H1 (cell line): ENCODE data around the gene UIMC1. TPM values are rescaled to one million over a fixed set of nuclear protein-coding genes. Genes with fewer than 3 reads are reported as not detected.

Experiments
- CTCF ChIA-PET: fragments of 300-600 bp; sonication (Branson Sonifier 250); formaldehyde crosslinking; loops from one replicate; lab custom pipeline; 2021; ENCODE audit not compliant: partially characterized antibody; lab: Charles Lee
- POLR2A ChIA-PET: fragments of 300-600 bp; sonication (Branson Sonifier 250); formaldehyde crosslinking; loops from one replicate; lab custom pipeline; 2021; ENCODE audit warnings: inconsistent platforms; ENCODE audit not compliant: partially characterized antibody; lab: Charles Lee
- DNase-seq, 2 experiments: peaks; one replicate each; pipeline versions ENCODE4 v3.0.0 to v3.0.0-alpha.2; 2010 to 2022; ENCODE audit warnings: low spot score in 2 of 2, low read depth in 1 of 2, mixed read lengths in 1 of 2
- FAIRE-seq: peaks from 2 replicates; lab custom pipeline; 2011; peaks lifted over from hg19 to GRCh38; lab: Jason Lieb, UNC
- H2AFZ ChIP-seq: 2 replicates; pipeline ENCODE4 v1.8.1; 2012; ENCODE audit warnings: low read length, inconsistent platforms
- H2AK5ac ChIP-seq: 2 replicates; pipeline ENCODE4 v1.6.1; 2013; ENCODE audit warnings: low read depth, low read length
- H2BK120ac ChIP-seq: replicated peaks from 2 replicates; pipeline ENCODE3; 2013; ENCODE audit warnings: low read depth, low read length, inconsistent platforms
- H2BK12ac ChIP-seq: 2 replicates; pipeline ENCODE4 v1.6.1; 2013; ENCODE audit warnings: low read depth, low read length
- H2BK15ac ChIP-seq: 2 replicates; pipeline ENCODE4 v1.6.1; 2013; ENCODE audit warnings: low read length
- H2BK20ac ChIP-seq: 2 replicates; pipeline ENCODE4 v1.6.1; 2013; ENCODE audit warnings: low read length
- H2BK5ac ChIP-seq: 2 replicates; pipeline ENCODE4 v1.6.1; 2013; ENCODE audit warnings: low read depth, low read length
- H3K14ac ChIP-seq: 2 replicates; pipeline ENCODE4 v1.6.1; 2013; ENCODE audit warnings: inconsistent platforms; ENCODE audit not compliant: insufficient read length
- H3K18ac ChIP-seq: 2 replicates; pipeline ENCODE4 v1.6.1; 2013; ENCODE audit warnings: low read length; ENCODE audit errors: extremely low read depth
- H3K23ac ChIP-seq: 2 replicates; pipeline ENCODE4 v1.6.1; 2013; ENCODE audit warnings: inconsistent platforms; ENCODE audit not compliant: insufficient read length
- H3K23me2 ChIP-seq: 2 replicates; pipeline ENCODE4 v1.6.1; 2013; ENCODE audit warnings: low read depth, low read length
- H3K27ac ChIP-seq: 2 replicates; pipeline ENCODE4 v1.6.1; 2011; ENCODE audit warnings: low read depth, low read length, inconsistent platforms
- H3K27me3 ChIP-seq, 4 experiments: replicated peaks in 1 of 4; 1 replicate in 1 of 4; 2 replicates in 3 of 4; pipeline versions ENCODE4 v1.6.1 to v1.8.1; 2011 to 2013; ENCODE audit warnings: low read length in 3 of 4, mild to moderate bottlenecking in 3 of 4, inconsistent platforms in 2 of 4, mixed read lengths in 2 of 4, moderate library complexity in 1 of 4; ENCODE audit not compliant: control insufficient read depth in 3 of 4, insufficient read depth in 3 of 4; ENCODE audit errors: extremely low read depth in 1 of 4
- H3K36me3 ChIP-seq, 4 experiments: 2 replicates each; pipeline versions ENCODE4 v1.6.1 to v1.8.1; 2011 to 2013; ENCODE audit warnings: mild to moderate bottlenecking in 4 of 4, low read length in 3 of 4, moderate library complexity in 2 of 4, control low read depth in 1 of 4, inconsistent platforms in 1 of 4; ENCODE audit not compliant: insufficient read depth in 4 of 4, control insufficient read depth in 2 of 4
- H3K4ac ChIP-seq: replicated peaks from 2 replicates; pipeline ENCODE3; 2013; ENCODE audit warnings: low read length, low read depth, mixed read lengths, inconsistent platforms; ENCODE audit not compliant: insufficient read length
- H3K4me1 ChIP-seq, 4 experiments: replicated peaks in 1 of 4; 1 replicate in 1 of 4; 2 replicates in 3 of 4; pipeline versions ENCODE4 v1.6.1 to v1.8.1; 2011 to 2013; ENCODE audit warnings: low read length in 3 of 4, inconsistent platforms in 2 of 4, mixed read lengths in 1 of 4; ENCODE audit not compliant: insufficient read depth in 4 of 4, control insufficient read depth in 3 of 4
- H3K4me2 ChIP-seq, 2 experiments: 2 replicates each; pipeline versions ENCODE4 v1.6.1 to v1.8.1; 2011 to 2013; ENCODE audit warnings: low read depth in 2 of 2, low read length in 2 of 2, control low read depth in 1 of 2, inconsistent platforms in 1 of 2, mild to moderate bottlenecking in 1 of 2; ENCODE audit not compliant: insufficient read depth in 1 of 2
- H3K4me3 ChIP-seq, 4 experiments: fragments of 200-600, 300-600 bp in 1 of 4; sonication (generic), shearing (Covaris generic), sonication (Bioruptor Twin) in 1 of 4; 2 replicates each; pipeline versions ENCODE4 v1.5.1 to v1.8.1; 2011 to 2016; ENCODE audit warnings: low read length in 4 of 4, low read depth in 3 of 4, control low read depth in 2 of 4, inconsistent platforms in 2 of 4, mild to moderate bottlenecking in 2 of 4, mixed read lengths in 1 of 4, moderate library complexity in 1 of 4; ENCODE audit not compliant: insufficient read depth in 2 of 4; ENCODE audit errors: extremely low read depth in 1 of 4
- H3K56ac ChIP-seq: replicated peaks from 2 replicates; pipeline ENCODE3; 2013; ENCODE audit warnings: low read depth, mild to moderate bottlenecking, mixed read lengths, low read length, inconsistent platforms; ENCODE audit not compliant: insufficient read length
- H3K79me1 ChIP-seq: 2 replicates; pipeline ENCODE4 v1.6.1; 2013; ENCODE audit warnings: low read depth, low read length, control low read depth
- H3K79me2 ChIP-seq, 2 experiments: 2 replicates each; pipeline versions ENCODE4 v1.6.1 to v1.8.1; 2012 to 2013; ENCODE audit warnings: low read length in 2 of 2, mild to moderate bottlenecking in 2 of 2, inconsistent platforms in 1 of 2; ENCODE audit not compliant: insufficient read depth in 2 of 2, control insufficient read depth in 1 of 2
- H3K9ac ChIP-seq, 4 experiments: replicated peaks in 1 of 4; 1 replicate in 1 of 4; 2 replicates in 3 of 4; pipeline versions ENCODE4 v1.6.1 to v1.8.1; 2011 to 2013; ENCODE audit warnings: low read depth in 3 of 4, low read length in 3 of 4, control low read depth in 2 of 4, mild to moderate bottlenecking in 2 of 4, moderate library complexity in 2 of 4, inconsistent platforms in 1 of 4; ENCODE audit errors: extremely low read depth in 1 of 4
- H3K9me3 ChIP-seq, 2 experiments: 2 replicates each; pipeline versions ENCODE4 v1.6.1 to v1.8.1; 2012 to 2013; ENCODE audit warnings: mild to moderate bottlenecking in 2 of 2, moderate library complexity in 2 of 2, control low read depth in 1 of 2, inconsistent platforms in 1 of 2, low read depth in 1 of 2, low read length in 1 of 2, mixed read lengths in 1 of 2; ENCODE audit not compliant: insufficient read depth in 2 of 2
- H4K20me1 ChIP-seq, 2 experiments: replicated peaks in 1 of 2; 2 replicates each; pipeline versions ENCODE3 to v1.8.1; 2011 to 2013; ENCODE audit warnings: inconsistent platforms in 2 of 2, low read length in 2 of 2, mild to moderate bottlenecking in 1 of 2; ENCODE audit not compliant: insufficient read depth in 2 of 2, control insufficient read depth in 1 of 2
- H4K5ac ChIP-seq: 2 replicates; pipeline ENCODE4 v1.6.1; 2013; ENCODE audit warnings: low read length, low read depth, mixed read lengths, inconsistent platforms; ENCODE audit not compliant: insufficient read length
- H4K8ac ChIP-seq: 2 replicates; pipeline ENCODE4 v1.8.0; 2013; ENCODE audit warnings: mild to moderate bottlenecking, moderate library complexity, low read length, inconsistent platforms; ENCODE audit not compliant: insufficient read depth; ENCODE audit errors: extremely low read depth
- H4K91ac ChIP-seq: replicated peaks from 2 replicates; pipeline ENCODE3; 2013; ENCODE audit warnings: low read length, mixed read lengths, inconsistent platforms; ENCODE audit not compliant: insufficient read length
- ASH2L ChIP-seq: fragments of 200-600, 300-600 bp; sonication (generic); IDR thresholded peaks from one replicate; pipeline ENCODE4 v1.7.1; 2017; ENCODE audit warnings: low read length
- BRCA1 ChIP-seq: IDR thresholded peaks from 2 replicates; pipeline ENCODE4 v1.6.1; 2012; ENCODE audit warnings: low read depth, low read length, improper control_type of control experiment
- CEBPB ChIP-seq: IDR thresholded peaks from 2 replicates; pipeline ENCODE4 v1.6.1; 2012; ENCODE audit warnings: low read depth, low read length
- GTF2F1 ChIP-seq: IDR thresholded peaks from 2 replicates; pipeline ENCODE4 v1.6.1; 2012; ENCODE audit warnings: low read depth, low read length, improper control_type of control experiment, borderline replicate concordance
- HDAC2 ChIP-seq, 2 experiments: fragments of 300-600 bp in 1 of 2; sonication (generic) in 1 of 2; IDR thresholded peaks; 2 replicates each; pipeline ENCODE4 v1.6.1; 2011 to 2012; ENCODE audit warnings: low read depth in 2 of 2, low read length in 2 of 2, mild to moderate bottlenecking in 2 of 2, moderate library complexity in 2 of 2, borderline replicate concordance in 1 of 2, inconsistent platforms in 1 of 2
- JUN ChIP-seq: IDR thresholded peaks from 2 replicates; pipeline ENCODE4 v1.6.1; 2011; ENCODE audit warnings: low read depth, mild to moderate bottlenecking, improper control_type of control experiment, low read length
- JUND ChIP-seq: IDR thresholded peaks from 2 replicates; pipeline ENCODE4 v1.6.1; 2011; ENCODE audit warnings: mild to moderate bottlenecking, improper control_type of control experiment, low read length
- KDM1A ChIP-seq: fragments of 200-600, 300-600 bp; sonication (generic); IDR thresholded peaks from 2 replicates; pipeline ENCODE4 v1.7.1; 2016; ENCODE audit warnings: mild to moderate bottlenecking, low read length, borderline replicate concordance
- MAFK ChIP-seq: IDR thresholded peaks from 2 replicates; pipeline ENCODE4 v1.6.1; 2012; ENCODE audit warnings: low read depth, mild to moderate bottlenecking, improper control_type of control experiment, low read length
- NANOG ChIP-seq: IDR thresholded peaks from 2 replicates; pipeline ENCODE4 v1.6.1; 2011; ENCODE audit warnings: low read length, low read depth, mild to moderate bottlenecking, inconsistent platforms; ENCODE audit not compliant: insufficient read depth, poor library complexity, severe bottlenecking
- NRF1 ChIP-seq: IDR thresholded peaks from 2 replicates; pipeline ENCODE4 v1.6.1; 2011; ENCODE audit warnings: mild to moderate bottlenecking, low read depth, low read length, improper control_type of control experiment
- POLR2A ChIP-seq, 2 experiments: IDR thresholded peaks; 1 replicate in 1 of 2; 2 replicates in 1 of 2; pipeline ENCODE4 v1.6.1; 2011; ENCODE audit warnings: low read depth in 2 of 2, low read length in 2 of 2, mild to moderate bottlenecking in 2 of 2; ENCODE audit errors: control extremely low read depth in 1 of 2
- SIX5 ChIP-seq: IDR thresholded peaks from 2 replicates; pipeline ENCODE4 v1.6.1; 2011; ENCODE audit warnings: mild to moderate bottlenecking, low read depth, low read length
- SP4 ChIP-seq: IDR thresholded peaks from 2 replicates; pipeline ENCODE4 v1.6.1; 2012; ENCODE audit warnings: low read length, inconsistent platforms
- WGBS, 2 experiments: shearing (Covaris generic) in 1 of 2; methylation state at CpG; one replicate each; pipeline versions ENCODE4 v1.1.6 to v1.1.7; 2013 to 2015; ENCODE audit warnings: low lambda C conversion rate in 2 of 2, mixed read lengths in 2 of 2, inconsistent platforms in 1 of 2, low coverage in 1 of 2, missing lambda C conversion rate in 1 of 2; ENCODE audit not compliant: insufficient replicate concordance in 2 of 2, insufficient coverage in 1 of 2, insufficient read length in 1 of 2; ENCODE audit errors: extremely low coverage in 1 of 2, missing lambda C conversion rate in 1 of 2; 5-methylcytosine and 5-hydroxymethylcytosine counted together
- polyA plus RNA-seq, 7 experiments: library from polyadenylated mRNA; depleted of rRNA in 3 of 7; stranded (reverse) in 5 of 7; unstranded in 2 of 7; fragments of >200 nt in 5 of 7; fragments of 200-250 nt in 2 of 7; gene quantifications; 1 replicate in 5 of 7; 2 replicates in 1 of 7; 4 replicates in 1 of 7; pipeline versions ENCODE4 v1.2.1 to v1.2.3, GENCODE V29; 2011 to 2013; ENCODE audit warnings: missing spikeins in 2 of 7, mixed read lengths in 2 of 7
- total RNA-seq: library from RNA; stranded (reverse); fragmentation: NEBNext Ultra II Directional; extraction: Animal tissue kit (Norgen Biotek cat#: 25700); gene quantifications from 2 replicates; pipeline ENCODE4 v1.2.1, GENCODE V29; 2021
- TF ChIP-seq, protein P1 (sequence below): IDR thresholded peaks from 2 replicates; pipeline ENCODE4 v1.6.1; 2011; ENCODE audit warnings: low read depth, mild to moderate bottlenecking, low read length; ENCODE audit not compliant: insufficient read depth

Gene UIMC1
- total and polyA plus RNA-seq, 2 of the 8 experiments (the other 6 are each of a cell fraction or from before 2014, with no cell fraction given): 12.8 to 43.7 TPM

DNA sequence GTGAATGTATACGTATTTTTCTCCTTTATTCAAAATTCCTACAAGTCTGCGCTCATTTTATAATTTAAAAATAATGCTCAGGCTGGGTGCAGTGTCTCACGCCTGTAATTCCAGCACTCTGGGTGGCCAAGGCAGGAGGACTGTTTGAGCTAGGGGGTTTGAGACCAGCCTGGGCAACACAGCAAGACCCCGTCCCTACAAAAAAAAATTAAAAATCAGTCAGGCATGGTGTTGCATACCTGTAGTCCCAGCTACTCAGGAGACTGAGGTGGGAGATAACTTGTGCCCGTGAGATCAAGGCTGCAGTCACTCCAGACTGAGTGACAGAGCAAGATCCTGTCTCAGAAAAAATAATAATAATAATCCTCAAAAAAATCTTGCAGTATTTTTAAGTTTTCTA is 7.8 kb downstream of the UIMC1 start:
- Histone ChIP-seq H3K4me1 (peaks cover 0 to 3% (median 0%) of the 10 kb centered on the region in 4 experiments; a peak in 2 of 7 replicates), H3K79me1 (peaks cover 3% of the 10 kb centered on the region), H3K9ac (no peak overlapping the region), H2AFZ (no peak overlapping the region), H4K20me1 (peaks cover 2 to 5% of the 10 kb centered on the region in 2 experiments), H2BK20ac (no peak overlapping the region), H4K91ac (no peak overlapping the region), H2BK5ac (no peak overlapping the region), H3K18ac (no peak overlapping the region), H3K4me2 (no peak overlapping the region), H3K4ac (no peak overlapping the region), H3K27ac (no peak overlapping the region), H2BK12ac (no peak overlapping the region), H3K27me3 (no peaks in the 10 kb centered on the region), H4K5ac (no peak overlapping the region), H3K23me2 (no peaks in the 10 kb centered on the region; the same call in 1 of the 2 replicates), H2BK15ac (no peak overlapping the region), H2AK5ac (no peak overlapping the region), H3K4me3 (no peak overlapping the region), H3K14ac (no peak overlapping the region), H3K79me2 (peaks cover 28 to 98% of the 10 kb centered on the region in 2 experiments), H4K8ac (no peak overlapping the region), H3K23ac (no peak overlapping the region), H3K9me3 (peaks cover 4 to 10% of the 10 kb centered on the region in 2 experiments; a peak in 3 of 4 replicates), H2BK120ac (no peak overlapping the region), H3K36me3 (no peaks in the 10 kb centered on the region), H3K56ac (no peak overlapping the region)
- DNase-seq (no peak), FAIRE-seq (no peak)
- POLR2A ChIA-PET: interaction anchor here (0.6 kb wide), 1 partner anchor 40 kb away, joined by 3 read pairs; no protein-coding TSS in a partner anchor
- CTCF ChIA-PET: no interaction called here
- WGBS, 2 experiments: 95% methylated on average over 5 of the region's 5 CpGs; no CpG with 5 or more reads in 1 of the 2 experiments
- no peak for TF ChIP-seq ASH2L
- no peak for TF ChIP-seq NRF1
- TF ChIP-seq NANOG: no peak
- TF ChIP-seq BRCA1: no peak
- no peak for TF ChIP-seq CEBPB
- TF ChIP-seq SIX5: no peak
- TF ChIP-seq JUN: no peak
- TF ChIP-seq KDM1A: no peak
- no peak for TF ChIP-seq MAFK
- no peak for TF ChIP-seq JUND
- TF ChIP-seq GTF2F1: no peak
- TF ChIP-seq, protein P1, sequence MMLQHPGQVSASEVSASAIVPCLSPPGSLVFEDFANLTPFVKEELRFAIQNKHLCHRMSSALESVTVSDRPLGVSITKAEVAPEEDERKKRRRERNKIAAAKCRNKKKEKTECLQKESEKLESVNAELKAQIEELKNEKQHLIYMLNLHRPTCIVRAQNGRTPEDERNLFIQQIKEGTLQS: no peak
- TF ChIP-seq HDAC2 (IDR thresholded peaks at IDR 0.05; ENCODE audit: borderline replicate concordance in 1 of 2, low read depth in 2 of 2, low read length in 2 of 2): no peak
- TF ChIP-seq POLR2A (IDR thresholded peaks at IDR 0.05; ENCODE audit: control extremely low read depth in 1 of 2, low read depth in 2 of 2, low read length in 2 of 2): no peak
- TF ChIP-seq SP4: no peak
